GM21447 (cell line): ENCODE results near the gene ADAMTS12.
A peak's percentile ranks its signal among the peaks of the same experiment; 100 is the strongest.
"Not testable (repeated sequence)": the region's sequence is repeated elsewhere in the genome, so short reads cannot be mapped to it uniquely, and the experiment has no call there.

Experiments
- ATAC-seq: cut with Tn5 transposase; IDR thresholded peaks from one replicate; pipeline ENCODE4 v1.9.1; 2021; ENCODE audit not compliant: unreplicated experiment

ADAMTS12 gene

GRCh38 chr5:33891788-33892619, at the start of gene ADAMTS12:
Gene ADAMTS12 (minus strand): TSS chr5:33891990. CDS start chr5:33891856, 134 bp downstream.
- no peak for ATAC-seq

GRCh38 chr5:33941090-33941489, 49.3 kb upstream of the ADAMTS12 start:
- no peak for ATAC-seq

- no peak for ATAC-seq
Measured at GRCh38 chr5:33939556-33940262, 47.9 kb upstream of the ADAMTS12 start.

DNA sequence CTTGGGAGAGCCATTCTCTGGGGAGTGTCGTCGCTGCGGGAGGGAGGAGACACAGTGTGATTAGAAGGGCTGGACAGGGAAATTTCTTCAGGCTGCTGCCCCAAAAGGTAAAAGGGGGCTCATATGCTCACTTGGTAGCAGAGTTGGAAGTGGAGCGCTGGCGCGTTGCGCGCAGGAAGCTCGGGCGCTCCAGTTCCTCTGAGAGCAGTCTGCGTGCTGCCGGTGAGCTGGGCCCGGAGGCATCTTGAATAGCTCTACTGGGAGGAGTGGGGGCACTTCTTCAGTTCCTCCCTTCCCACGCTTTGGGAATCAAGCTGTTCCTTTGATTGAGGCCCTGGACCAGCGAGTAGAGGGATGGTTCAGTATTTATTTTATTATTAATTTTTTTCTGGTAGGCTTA, 47.1 kb upstream of the ADAMTS12 start:
- no peak for ATAC-seq

DNA sequence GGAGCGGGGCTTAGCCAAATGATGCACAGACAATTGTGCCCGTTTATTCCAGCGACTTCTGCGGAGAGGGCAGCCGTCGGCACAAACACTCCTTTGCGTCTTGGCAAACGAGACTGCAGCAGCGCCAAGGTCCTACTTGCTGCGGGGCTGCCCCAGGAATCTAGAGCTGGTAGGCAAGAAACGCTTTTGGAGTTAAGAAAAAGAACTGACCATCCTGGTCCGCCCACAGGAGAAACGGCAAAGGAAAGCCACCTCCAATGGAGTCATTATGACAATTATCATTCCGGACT, 46.7 kb upstream of the ADAMTS12 start:
- ATAC-seq, result no peak

- ATAC-seq, result no peak
Measured at GRCh38 chr5:33937707-33938506, 46.1 kb upstream of the ADAMTS12 start.

DNA sequence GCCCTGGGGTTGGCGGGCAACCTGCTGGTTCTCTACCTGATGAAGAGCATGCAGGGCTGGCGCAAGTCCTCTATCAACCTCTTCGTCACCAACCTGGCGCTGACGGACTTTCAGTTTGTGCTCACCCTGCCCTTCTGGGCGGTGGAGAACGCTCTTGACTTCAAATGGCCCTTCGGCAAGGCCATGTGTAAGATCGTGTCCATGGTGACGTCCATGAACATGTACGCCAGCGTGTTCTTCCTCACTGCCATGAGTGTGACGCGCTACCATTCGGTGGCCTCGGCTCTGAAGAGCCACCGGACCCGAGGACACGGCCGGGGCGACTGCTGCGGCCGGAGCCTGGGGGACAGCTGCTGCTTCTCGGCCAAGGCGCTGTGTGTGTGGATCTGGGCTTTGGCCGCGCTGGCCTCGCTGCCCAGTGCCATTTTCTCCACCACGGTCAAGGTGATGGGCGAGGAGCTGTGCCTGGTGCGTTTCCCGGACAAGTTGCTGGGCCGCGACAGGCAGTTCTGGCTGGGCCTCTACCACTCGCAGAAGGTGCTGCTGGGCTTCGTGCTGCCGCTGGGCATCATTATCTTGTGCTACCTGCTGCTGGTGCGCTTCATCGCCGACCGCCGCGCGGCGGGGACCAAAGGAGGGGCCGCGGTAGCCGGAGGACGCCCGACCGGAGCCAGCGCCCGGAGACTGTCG, 45.4 kb upstream of the ADAMTS12 start:
- ATAC-seq, result no peak

GRCh38 chr5:33936381-33937016, 44.7 kb upstream of the ADAMTS12 start, which contains the start of gene RXFP3:
Gene RXFP3 (plus strand): TSS chr5:33936386. CDS start chr5:33936741, 355 bp downstream.
- no peak for ATAC-seq

GRCh38 chr5:33936004-33936380, 44.2 kb upstream of the ADAMTS12 start:
- ATAC-seq, result no peak

DNA sequence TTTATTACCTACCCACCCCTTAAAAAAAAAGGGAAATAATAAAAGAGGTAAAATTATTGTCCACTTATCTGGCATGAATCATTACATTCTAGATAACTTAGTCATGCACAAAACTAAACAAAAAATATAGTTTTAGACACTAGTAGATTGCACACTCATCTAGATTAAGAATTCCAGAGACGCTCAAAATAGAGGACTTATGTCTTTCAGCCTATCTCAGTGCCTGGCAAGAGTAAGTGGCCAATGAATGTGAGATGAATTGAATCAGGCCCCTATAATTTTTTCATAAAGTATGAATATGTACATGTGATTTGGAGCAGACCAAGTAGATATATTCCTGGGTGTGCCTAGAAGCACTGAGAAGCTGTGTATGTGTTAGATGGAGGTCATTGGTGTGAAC, 42.4 kb upstream of the ADAMTS12 start:
- ATAC-seq, result peak; percentile 1

DNA sequence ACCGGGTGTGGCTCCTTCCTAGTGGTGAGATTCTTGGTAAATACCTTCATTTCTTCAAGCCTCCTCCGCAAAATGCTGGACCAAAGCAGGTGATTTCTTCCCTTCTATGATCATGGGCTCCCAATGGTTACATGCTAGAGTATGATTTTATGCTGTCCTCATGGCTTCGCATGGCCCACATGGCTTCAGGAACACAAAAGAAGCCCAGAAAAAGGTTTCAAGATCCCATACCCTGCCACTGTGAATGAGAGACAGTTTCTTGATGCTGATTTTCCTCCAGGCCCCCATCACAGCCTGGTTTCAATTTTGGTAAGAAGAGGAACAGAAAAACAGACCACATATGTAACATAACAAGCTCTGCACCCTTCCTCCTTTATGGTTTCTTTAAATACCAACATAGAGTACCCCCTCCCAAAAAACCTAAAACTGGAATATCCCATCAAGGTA, 42.0 kb upstream of the ADAMTS12 start:
- ATAC-seq, result peak; percentile 86

DNA sequence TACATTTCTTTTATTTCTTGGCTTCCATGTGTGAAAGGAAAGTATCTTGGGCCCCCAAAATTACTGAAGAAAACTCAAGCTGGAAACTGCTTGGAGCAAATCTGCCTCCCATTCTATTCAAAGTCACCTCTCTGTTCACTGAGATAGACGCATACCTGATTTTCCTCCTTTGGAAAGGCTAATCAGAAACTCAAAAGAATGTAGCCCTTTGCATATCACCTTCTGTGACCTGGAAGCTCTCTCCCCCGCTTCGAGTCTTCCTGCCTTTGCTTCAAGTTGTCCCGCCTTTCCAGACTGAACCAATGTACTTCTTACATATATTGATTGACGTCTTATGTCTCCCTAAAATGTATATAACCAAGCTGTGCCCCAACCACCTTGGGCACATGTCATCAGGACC, 39.3 kb upstream of the ADAMTS12 start:
- ATAC-seq, result no peak

GRCh38 chr5:33929925-33930690, 38.3 kb upstream of the ADAMTS12 start:
- no peak for ATAC-seq

- no peak for ATAC-seq
Measured at GRCh38 chr5:33928283-33928682, 36.5 kb upstream of the ADAMTS12 start.

DNA sequence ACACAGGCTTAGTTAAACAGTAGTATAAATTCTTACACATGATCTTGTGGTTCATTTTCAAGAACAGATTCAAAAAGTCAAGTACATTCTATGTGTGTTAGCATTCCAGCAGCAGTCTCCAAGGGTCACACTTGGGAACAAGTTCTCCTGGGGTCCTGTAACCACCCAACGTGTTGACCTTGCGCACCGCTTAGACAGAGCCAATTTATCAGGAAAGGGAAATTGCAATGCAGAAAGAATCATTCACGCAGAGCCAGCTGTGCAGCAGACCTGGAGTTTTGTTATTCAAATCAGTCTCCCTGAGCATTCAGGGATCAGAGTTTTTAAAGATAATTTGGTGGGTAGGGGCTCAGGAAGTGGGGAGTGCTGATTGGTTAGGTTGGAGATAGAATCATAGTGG, 35.9 kb upstream of the ADAMTS12 start:
- ATAC-seq, result no peak

- no peak for ATAC-seq
Measured at GRCh38 chr5:33925278-33925677, 33.5 kb upstream of the ADAMTS12 start.

- no peak for ATAC-seq
Measured at GRCh38 chr5:33921002-33921401, 29.2 kb upstream of the ADAMTS12 start.

GRCh38 chr5:33914844-33915243, 23.1 kb upstream of the ADAMTS12 start:
- ATAC-seq, result not testable (repeated sequence)

DNA sequence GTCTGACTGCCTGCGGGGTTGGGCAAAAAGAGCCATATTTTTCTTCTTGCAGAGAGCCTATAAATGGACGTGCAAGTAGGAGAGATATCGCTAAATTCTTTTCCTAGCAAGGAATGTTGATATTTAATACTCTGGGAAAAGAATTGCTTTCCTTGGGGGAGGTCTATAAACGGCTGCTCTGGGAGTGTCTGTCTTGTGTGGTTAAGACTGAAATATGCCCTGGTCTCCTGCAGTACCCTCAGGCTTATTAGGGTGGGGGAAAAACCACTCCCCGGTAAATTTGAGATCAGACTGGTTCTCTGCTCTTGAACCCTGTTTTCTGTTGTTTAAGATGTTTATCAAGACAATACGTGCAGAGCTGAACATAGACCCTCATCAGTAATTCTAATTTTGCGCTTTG, 14.5 kb upstream of the ADAMTS12 start:
- ATAC-seq, result not testable (repeated sequence)

DNA sequence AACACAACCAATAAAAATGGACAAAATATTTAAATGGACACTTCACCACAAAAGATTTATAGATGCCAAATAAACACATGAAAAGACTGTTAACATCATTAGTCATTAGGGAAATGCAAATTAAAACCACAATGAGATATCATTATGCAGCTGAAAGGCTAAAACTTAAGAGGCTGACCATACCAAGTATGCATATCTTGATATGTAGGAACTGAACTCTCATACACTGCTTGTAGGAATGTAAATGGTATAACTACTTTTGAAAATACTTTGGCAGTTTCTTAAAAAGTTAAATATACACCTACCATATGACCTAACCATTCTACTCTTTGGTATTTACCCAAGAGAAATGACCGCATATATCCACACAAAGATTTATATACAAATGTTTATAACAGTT, 13.6 kb upstream of the ADAMTS12 start:
- no peak for ATAC-seq
